ENCODE data around the gene C10orf90.

- TF ChIP-seq CREB1 (IDR thresholded peaks at IDR 0.05) (no peak), CHD2 (IDR thresholded peaks at IDR 0.05; ENCODE audit: low read length) (no peak), POLR2A (IDR thresholded peaks at IDR 0.05; ENCODE audit: control extremely low read depth in 1 of 2, low read depth in 2 of 2, low read length in 2 of 2) (no peak)
- TF ChIP-seq, protein P1, sequence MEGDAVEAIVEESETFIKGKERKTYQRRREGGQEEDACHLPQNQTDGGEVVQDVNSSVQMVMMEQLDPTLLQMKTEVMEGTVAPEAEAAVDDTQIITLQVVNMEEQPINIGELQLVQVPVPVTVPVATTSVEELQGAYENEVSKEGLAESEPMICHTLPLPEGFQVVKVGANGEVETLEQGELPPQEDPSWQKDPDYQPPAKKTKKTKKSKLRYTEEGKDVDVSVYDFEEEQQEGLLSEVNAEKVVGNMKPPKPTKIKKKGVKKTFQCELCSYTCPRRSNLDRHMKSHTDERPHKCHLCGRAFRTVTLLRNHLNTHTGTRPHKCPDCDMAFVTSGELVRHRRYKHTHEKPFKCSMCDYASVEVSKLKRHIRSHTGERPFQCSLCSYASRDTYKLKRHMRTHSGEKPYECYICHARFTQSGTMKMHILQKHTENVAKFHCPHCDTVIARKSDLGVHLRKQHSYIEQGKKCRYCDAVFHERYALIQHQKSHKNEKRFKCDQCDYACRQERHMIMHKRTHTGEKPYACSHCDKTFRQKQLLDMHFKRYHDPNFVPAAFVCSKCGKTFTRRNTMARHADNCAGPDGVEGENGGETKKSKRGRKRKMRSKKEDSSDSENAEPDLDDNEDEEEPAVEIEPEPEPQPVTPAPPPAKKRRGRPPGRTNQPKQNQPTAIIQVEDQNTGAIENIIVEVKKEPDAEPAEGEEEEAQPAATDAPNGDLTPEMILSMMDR (IDR thresholded peaks at IDR 0.05; ENCODE audit: control extremely low read depth in 1 of 3, insufficient read depth in 1 of 3, low read depth in 1 of 3, low read length in 3 of 3): no peak
Measured at GRCh38 chr10:126459878-126460481, 210.5 kb downstream of the C10orf90 start.

Data from H1 (cell line).